Body of pancreas (tissue), 4 donors: ENCODE results near the gene PVALB.

Experiments used
- POLR2A ChIP-seq, 3 donors: fragments of 450-650 bp; IDR thresholded peaks; one replicate each; pipeline ENCODE4 v1.6.1; 2016; ENCODE audit warnings: antibody characterized with exemption in 3 of 3, mild to moderate bottlenecking in 2 of 3
- TF ChIP-seq, protein P1 (sequence below), 7 experiments: fragments of 450-650 bp in 4 of 7; fragments of 200-600 bp in 3 of 7; sonication (generic) in 3 of 7; IDR thresholded peaks; one replicate each; pipeline ENCODE4 v1.5.1; 2016 to 2019; ENCODE audit warnings: antibody characterized with exemption in 7 of 7

DNA sequence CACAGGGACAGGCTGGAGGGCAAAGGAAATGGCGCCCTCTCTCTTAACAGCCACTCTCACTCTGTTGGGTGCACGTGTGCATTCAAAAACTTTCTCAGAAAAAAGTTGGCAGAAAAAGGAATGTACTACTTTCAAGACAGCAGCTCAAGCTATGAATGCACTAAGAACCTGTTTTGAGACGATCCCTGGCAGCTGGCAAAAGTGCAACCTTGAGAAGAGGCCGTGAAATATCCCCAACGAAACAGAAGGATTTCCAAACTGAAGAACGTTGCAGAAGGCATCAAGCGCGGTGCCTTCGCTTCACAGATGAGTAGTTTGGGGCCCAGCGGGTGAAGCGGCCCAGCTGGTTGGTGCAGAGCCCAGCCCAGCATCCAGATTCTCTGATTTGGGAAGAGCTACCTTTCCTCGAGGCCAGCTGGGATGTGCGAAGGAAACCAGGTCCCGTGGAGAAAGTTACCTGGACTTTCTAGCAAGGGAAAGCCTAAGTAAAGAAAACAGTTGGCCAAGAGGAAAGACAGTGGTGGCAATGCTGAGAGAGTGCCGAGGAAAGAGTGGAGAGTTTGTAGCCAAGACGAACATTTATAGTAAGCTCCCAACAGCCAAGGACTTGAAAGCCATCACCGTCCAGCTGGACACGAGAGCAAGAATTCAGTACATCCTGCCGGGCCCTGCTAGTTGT, 57.2 kb downstream of the PVALB start:
- TF ChIP-seq, protein P1, sequence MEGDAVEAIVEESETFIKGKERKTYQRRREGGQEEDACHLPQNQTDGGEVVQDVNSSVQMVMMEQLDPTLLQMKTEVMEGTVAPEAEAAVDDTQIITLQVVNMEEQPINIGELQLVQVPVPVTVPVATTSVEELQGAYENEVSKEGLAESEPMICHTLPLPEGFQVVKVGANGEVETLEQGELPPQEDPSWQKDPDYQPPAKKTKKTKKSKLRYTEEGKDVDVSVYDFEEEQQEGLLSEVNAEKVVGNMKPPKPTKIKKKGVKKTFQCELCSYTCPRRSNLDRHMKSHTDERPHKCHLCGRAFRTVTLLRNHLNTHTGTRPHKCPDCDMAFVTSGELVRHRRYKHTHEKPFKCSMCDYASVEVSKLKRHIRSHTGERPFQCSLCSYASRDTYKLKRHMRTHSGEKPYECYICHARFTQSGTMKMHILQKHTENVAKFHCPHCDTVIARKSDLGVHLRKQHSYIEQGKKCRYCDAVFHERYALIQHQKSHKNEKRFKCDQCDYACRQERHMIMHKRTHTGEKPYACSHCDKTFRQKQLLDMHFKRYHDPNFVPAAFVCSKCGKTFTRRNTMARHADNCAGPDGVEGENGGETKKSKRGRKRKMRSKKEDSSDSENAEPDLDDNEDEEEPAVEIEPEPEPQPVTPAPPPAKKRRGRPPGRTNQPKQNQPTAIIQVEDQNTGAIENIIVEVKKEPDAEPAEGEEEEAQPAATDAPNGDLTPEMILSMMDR (IDR thresholded peaks at IDR 0.05): no peak
- no peak for TF ChIP-seq POLR2A (IDR thresholded peaks at IDR 0.05)
